Left renal pelvis (tissue), 4 donors: ENCODE measurements around the gene ILF3. TPM values are rescaled to one million over a fixed set of nuclear protein-coding genes. Genes with fewer than 3 reads are reported as not detected.

Experiments used
- DNase-seq, 4 donors: peaks; one replicate each; pipeline ENCODE4 v3.0.0-alpha.2; 2013; ENCODE audit warnings: low read depth in 4 of 4, low spot score in 3 of 4
- polyA plus RNA-seq, 4 donors: library from polyadenylated mRNA; unstranded; fragments of 120-200 nt; gene quantifications; one replicate each; pipeline ENCODE4 v1.2.1, GENCODE V29; 2013; ENCODE audit not compliant: insufficient read length in 4 of 4

Gene ILF3
- polyA plus RNA-seq, 4 donors, result 209 to 347 (median 284) TPM

DNA sequence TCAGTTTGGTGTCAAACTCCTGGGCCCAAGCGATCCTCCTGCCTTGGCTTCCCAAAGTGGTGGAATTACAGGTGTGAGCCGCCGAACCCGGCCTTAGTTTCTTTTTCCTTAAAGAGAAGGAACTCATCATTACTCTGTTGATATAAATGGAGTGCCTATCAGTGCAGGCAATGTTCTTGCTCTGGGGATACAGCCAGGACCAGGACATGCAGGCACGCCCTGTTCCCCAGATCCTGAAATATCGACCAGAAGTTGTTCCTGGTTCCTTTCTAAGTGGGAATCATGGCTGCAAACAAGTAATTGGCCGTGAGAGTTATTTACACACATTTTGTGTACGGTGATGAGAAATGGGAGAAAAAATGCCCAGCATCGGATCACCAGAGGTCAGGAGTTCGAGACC lies 72.1 kb downstream of the ILF3 start:
- no peak for DNase-seq

DNA sequence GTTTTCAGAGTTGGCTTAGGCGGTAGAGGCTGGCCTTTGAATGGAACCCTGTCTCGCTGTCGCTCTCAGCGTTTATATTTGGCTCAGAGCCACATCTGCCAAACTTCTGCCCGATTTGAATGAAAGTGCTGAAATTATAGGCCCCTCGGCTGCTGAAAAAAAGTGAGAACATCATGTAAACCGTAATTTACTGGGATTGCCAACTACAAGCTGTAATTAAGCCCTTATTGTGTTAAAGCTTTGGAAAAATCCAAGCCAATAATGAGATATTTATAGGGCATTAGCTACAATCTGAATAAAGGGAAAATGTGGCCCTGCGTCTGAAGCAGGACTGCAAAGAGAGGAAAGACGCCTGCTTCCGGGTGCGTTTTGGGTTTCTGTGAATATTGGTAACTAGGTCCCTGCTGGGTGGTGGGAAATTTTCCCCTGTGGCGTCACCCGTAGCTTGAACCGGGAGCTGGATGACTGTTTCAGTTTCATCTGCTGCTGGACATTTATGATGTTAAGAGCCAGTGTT lies 73.6 kb downstream of the ILF3 start:
- DNase-seq, result no peak

DNA sequence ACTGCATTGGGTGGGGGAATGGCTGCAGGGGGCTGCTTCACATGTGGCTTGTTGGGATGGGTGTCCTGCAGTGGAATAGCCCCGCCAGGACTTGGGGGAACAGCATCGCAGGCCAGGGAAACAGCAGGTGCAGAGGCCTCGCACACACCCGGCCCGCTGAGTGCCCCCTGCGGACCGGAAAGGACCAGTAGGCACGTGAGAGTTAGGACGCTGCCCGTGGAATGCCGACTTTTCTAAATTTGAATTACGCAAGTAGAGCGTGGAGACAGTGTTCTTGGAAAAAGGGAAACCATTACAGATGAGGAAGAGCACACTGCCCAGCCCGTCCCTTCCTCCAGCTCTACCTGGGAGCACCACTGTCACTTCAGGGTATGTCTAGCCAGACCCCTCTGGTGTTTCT lies 75.3 kb downstream of the ILF3 start:
- no peak for DNase-seq

DNA sequence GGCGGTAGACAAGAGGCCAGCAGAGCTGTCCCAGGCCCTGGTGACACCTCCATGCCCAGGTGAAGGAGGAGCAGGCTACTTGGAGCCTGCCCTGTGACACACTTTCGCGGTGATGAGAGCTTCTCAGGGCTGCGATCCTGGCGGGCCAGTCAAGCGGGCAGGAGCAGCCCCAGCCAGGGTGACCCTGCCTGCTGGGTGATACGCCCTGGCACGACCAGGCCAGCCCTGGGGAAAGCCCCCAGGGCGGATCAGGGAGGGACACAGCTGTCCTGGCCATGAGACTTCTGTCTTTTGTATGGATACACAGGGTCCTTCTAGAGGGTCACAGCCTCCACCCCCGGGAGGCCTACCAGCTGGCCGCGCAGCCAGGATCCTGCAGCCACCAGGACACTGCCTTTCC lies 76.8 kb downstream of the ILF3 start:
- no peak for DNase-seq

DNA sequence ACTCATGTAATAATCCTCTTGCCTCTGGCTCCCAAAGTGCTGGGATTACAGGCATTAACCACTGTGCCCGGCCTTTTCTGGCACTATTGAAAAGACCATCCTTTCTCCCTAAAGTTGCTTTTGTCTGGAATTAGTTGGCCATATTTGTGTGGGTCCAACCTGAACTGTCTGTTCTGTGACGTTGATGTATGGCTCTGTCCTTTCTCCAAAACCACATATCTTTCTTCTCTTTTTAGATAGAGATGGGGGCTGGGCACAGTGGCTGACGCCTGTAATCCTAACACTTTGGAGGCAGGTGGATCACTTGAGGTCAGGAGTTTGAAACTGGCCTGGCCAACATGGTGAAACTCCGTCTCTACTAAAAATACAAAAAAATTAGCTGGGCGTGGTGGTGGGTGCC lies 81.6 kb downstream of the ILF3 start:
- DNase-seq, result no peak

DNA sequence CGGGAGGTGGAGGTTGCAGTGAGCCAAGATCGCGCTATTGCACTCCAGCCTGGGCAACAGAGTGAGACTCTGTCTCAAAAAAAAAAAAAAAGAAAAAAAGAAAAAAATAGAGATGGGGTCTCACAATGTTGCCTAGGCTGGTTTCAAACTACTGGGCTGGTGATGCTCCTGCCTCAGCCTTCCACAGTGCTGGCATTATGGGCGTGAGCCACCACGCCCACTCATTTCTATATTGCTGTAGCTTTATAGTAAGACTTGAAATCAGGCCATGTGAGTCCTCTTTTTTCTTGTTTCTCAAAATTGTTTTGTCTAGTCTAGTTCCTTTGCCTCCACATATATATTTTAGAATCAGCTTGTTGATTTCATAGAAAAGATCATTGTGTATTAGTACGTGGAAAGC lies 82.0 kb downstream of the ILF3 start:
- DNase-seq, result no peak

DNA sequence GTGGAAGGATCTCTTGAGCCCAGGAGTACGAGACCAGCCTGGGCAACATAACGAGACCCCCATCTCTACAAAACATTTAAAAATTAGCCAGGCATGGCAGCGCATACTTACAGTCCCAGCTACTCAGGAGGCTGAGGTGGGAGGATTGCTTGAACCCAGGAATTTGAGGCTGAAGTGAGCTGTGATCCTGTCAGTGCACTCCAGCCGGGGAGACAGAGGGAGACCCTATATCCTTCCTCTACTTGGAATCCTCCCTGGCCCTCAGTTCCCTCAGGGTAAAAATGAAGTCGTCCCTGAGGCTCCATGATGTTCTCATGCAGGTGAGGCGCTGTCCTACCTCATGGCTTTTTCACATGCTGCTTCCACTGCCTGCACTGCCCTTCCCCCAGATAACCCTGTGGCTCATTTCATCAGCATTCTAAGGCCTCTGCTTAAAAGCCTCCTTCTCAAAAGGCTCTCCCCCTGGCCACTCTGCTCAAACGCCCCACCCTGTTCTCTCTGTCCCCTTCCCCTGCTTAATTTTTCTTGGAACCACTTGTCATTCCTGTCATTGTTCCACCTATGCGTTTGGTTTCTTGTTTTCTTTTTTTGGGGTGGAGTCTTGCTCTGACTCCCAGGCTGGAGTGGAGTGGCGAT lies 82.9 kb downstream of the ILF3 start:
- DNase-seq, result no peak

DNA sequence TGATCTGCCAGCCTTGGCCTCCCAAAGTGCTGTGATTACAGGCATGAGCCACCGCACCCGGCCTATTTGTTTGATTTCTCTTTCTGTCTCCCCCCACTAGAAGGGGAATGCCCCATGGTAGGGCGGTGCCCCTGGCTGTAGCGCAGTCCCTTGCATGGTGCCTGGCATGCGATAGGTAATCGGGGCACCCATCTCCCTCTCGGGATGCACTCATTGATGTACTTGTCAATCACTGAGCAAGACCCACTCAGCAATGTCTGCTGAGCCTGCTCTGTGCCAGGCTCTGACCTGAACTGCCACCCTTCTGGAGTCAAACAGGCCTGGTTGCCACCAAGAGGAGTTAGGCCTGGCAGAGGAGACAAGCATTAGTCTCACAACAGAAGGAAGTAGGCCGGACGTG lies 83.6 kb downstream of the ILF3 start:
- no peak for DNase-seq

DNA sequence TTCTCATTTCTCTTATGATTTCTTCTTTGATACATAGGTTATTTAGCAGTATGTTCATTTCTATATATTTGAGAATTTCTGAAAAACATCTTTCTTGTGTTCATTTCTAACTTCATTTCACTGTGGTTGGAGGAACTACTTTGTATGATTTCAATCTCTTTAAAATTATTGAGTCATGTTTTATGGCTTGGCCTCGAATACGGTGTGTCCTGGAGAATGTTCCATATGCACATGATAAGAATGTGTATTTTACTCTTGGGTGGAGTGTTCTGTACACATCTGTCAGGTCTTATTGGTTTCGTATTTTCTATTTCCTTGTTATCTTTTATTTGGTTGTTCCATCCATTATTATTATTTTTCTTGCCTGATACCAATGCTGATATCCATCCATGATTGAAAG lies 86.7 kb downstream of the ILF3 start:
- no peak for DNase-seq

Other genes with a start within 250 kb of the ILF3 start
- 1 to 10 TPM; 2.1 to 4.2 (median 2.8) TPM for gene PDE4A, start 233.8 kb upstream of the ILF3 start, polyA plus RNA-seq
- 10 to 100 TPM; 71.2 to 77.2 (median 74.1) TPM for gene KEAP1, start 151.0 kb upstream of the ILF3 start, polyA plus RNA-seq
- 1 to 10 TPM; 1.5 to 1.9 (median 1.6) TPM for gene S1PR5, start 136.9 kb upstream of the ILF3 start, polyA plus RNA-seq
- gene ATG4D, start 110.4 kb upstream of the ILF3 start, polyA plus RNA-seq, result 10 to 100 TPM; 17.1 to 37.0 (median 27.8) TPM
- 10 to 100 TPM; 26.1 to 39.2 (median 33.6) TPM for gene KRI1, start 88.3 kb upstream of the ILF3 start, polyA plus RNA-seq
- 10 to 100 TPM in 3 of 4 donors, 1 to 10 TPM in 1; 8.6 to 25.4 (median 10.6) TPM for gene CDKN2D, start 85.4 kb upstream of the ILF3 start, polyA plus RNA-seq
- gene AP1M2, start 67.0 kb upstream of the ILF3 start, polyA plus RNA-seq, result 10 to 100 TPM in 3 of 4 donors, 1 to 10 TPM in 1; 1.7 to 60.2 (median 43.2) TPM
- 100 to 1,000 TPM; 134 to 211 (median 197) TPM for gene SLC44A2, start 28.8 kb upstream of the ILF3 start, polyA plus RNA-seq
- gene QTRT1, start 47.1 kb downstream of the ILF3 start, polyA plus RNA-seq, result 10 to 100 TPM; 37.0 to 80.4 (median 42.7) TPM
- gene DNM2, start 63.7 kb downstream of the ILF3 start, polyA plus RNA-seq, result 100 to 1,000 TPM in 3 of 4 donors, 10 to 100 TPM in 1; 68.8 to 166 (median 125) TPM
- gene TMED1, start 181.9 kb downstream of the ILF3 start, polyA plus RNA-seq, result 10 to 100 TPM; 42.8 to 57.6 (median 48.4) TPM
- 1 to 10 TPM; 1.9 to 4.7 (median 2.2) TPM for gene C19orf38, start 194.1 kb downstream of the ILF3 start, polyA plus RNA-seq
- gene CARM1, start 217.2 kb downstream of the ILF3 start, polyA plus RNA-seq, result 10 to 100 TPM; 42.8 to 54.5 (median 48.5) TPM